T-cell (primary cell): ENCODE data around the gene ZSCAN4. TPM values are rescaled to one million over a fixed set of nuclear protein-coding genes. Genes with fewer than 3 reads are reported as not detected.

Source experiments
- ATAC-seq, 4 experiments: fragments of 200-7000 bp in 3 of 4; fragments of 150-1000 bp in 1 of 4; cut with Tn5 transposase; replicated peaks in 1 of 4; 1 replicate in 3 of 4; 2 replicates in 1 of 4; pipeline ENCODE4 v1.10.0; 2021; ENCODE audit warnings: moderate library complexity in 3 of 4, mild to moderate bottlenecking in 2 of 4, moderate number of reproducible peaks in 1 of 4
- CTCF ChIA-PET, 2 donors: fragments of 300-600 bp; sonication (Branson Sonifier 250); formaldehyde crosslinking; loops; one replicate each; lab custom pipeline; 2022; ENCODE audit warnings: antibody characterized with exemption in 2 of 2; lab: Charles Lee
- POLR2A ChIA-PET, 2 donors: fragments of 300-600 bp; sonication (Branson Sonifier 250); formaldehyde crosslinking; loops; one replicate each; lab custom pipeline; 2022; ENCODE audit warnings: antibody characterized with exemption in 2 of 2; lab: Charles Lee
- DNase-seq, 35 experiments: peaks; one replicate each; pipeline versions ENCODE4 v3.0.0 to v3.0.0-alpha.2; 2013 to 2023
- H3K27ac ChIP-seq: one replicate; pipeline ENCODE4 v1.5.1; 2013; ENCODE audit warnings: low read length
- H3K27me3 ChIP-seq, 2 experiments: replicated peaks in 1 of 2; 1 replicate in 1 of 2; 2 replicates in 1 of 2; pipeline versions ENCODE4 v1.6.1 to v1.7.0; 2013; ENCODE audit warnings: low read length in 1 of 2, mixed read lengths in 1 of 2; ENCODE audit not compliant: control insufficient read depth in 2 of 2, insufficient read depth in 2 of 2; ENCODE audit errors: extremely low read depth in 1 of 2
- H3K36me3 ChIP-seq, 2 donors: 1 replicate in 1 of 2; 2 replicates in 1 of 2; pipeline versions ENCODE4 v1.6.1 to v1.7.0; 2013; ENCODE audit warnings: low read length in 1 of 2; ENCODE audit not compliant: control insufficient read depth in 2 of 2, insufficient read depth in 1 of 2; ENCODE audit errors: extremely low read depth in 1 of 2
- H3K4me1 ChIP-seq, 2 experiments: 1 replicate in 1 of 2; 2 replicates in 1 of 2; pipeline versions ENCODE4 v1.6.1 to v1.7.0; 2013; ENCODE audit warnings: low read length in 2 of 2, mixed read lengths in 1 of 2; ENCODE audit not compliant: insufficient read depth in 2 of 2, control insufficient read depth in 1 of 2; ENCODE audit errors: extremely low read depth in 1 of 2
- H3K4me3 ChIP-seq, 2 donors: 1 replicate in 1 of 2; 2 replicates in 1 of 2; pipeline versions ENCODE4 v1.5.1 to v1.7.0; 2013; ENCODE audit warnings: mild to moderate bottlenecking in 2 of 2, low read length in 1 of 2, moderate library complexity in 1 of 2; ENCODE audit not compliant: control insufficient read depth in 1 of 2; ENCODE audit errors: extremely low read depth in 1 of 2
- H3K9me3 ChIP-seq: 2 replicates; pipeline ENCODE4 v1.7.0; 2013
- H3K27ac Mint-ChIP-seq, 2 donors: one replicate each; pipeline ENCODE4 v1.8.0; 2020 to 2021; ENCODE audit warnings: mild to moderate bottlenecking in 2 of 2, mixed read lengths in 2 of 2
- H3K27me3 Mint-ChIP-seq, 2 donors: one replicate each; pipeline ENCODE4 v1.8.0; 2021 to 2022; ENCODE audit warnings: mixed read lengths in 2 of 2
- H3K36me3 Mint-ChIP-seq: one replicate; pipeline ENCODE4 v1.8.0; 2021; ENCODE audit warnings: mixed read lengths
- H3K4me1 Mint-ChIP-seq, 3 donors: one replicate each; pipeline ENCODE4 v1.8.0; 2020 to 2022; ENCODE audit warnings: mixed read lengths in 3 of 3, mild to moderate bottlenecking in 1 of 3
- H3K4me3 Mint-ChIP-seq, 3 donors: one replicate each; pipeline ENCODE4 v1.8.0; 2020 to 2022; ENCODE audit warnings: mild to moderate bottlenecking in 3 of 3, mixed read lengths in 3 of 3, moderate library complexity in 3 of 3
- H3K9me3 Mint-ChIP-seq, 3 donors: one replicate each; pipeline ENCODE4 v1.8.0; 2020 to 2022; ENCODE audit warnings: mixed read lengths in 3 of 3
- WGBS: methylation state at CpG from one replicate; pipeline ENCODE4 v1.1.5; 2013; ENCODE audit warnings: missing lambda C conversion rate; ENCODE audit not compliant: insufficient coverage; 5-methylcytosine and 5-hydroxymethylcytosine counted together
- total RNA-seq, 35 experiments: library from RNA in 6 of 35; stranded (reverse) in 6 of 35; fragments of 120-200 nt in 1 of 35; gene quantifications; one replicate each; pipeline versions ENCODE4 v1.2.1 to v1.2.4 and lab custom pipeline; 2013 to 2026

ZSCAN4 gene
- total RNA-seq, 5 donors from 2014 or later (not counting 1 experiment from before 2014, with no cell fraction given) = not detected

GRCh38 chr19:57709616-57710015 lies 40.9 kb downstream of the ZSCAN4 start:
- Histone ChIP-seq H3K4me3 (no peak overlapping the region), H3K36me3 (peaks cover 0 to 10% of the 10 kb centered on the region in 2 donors), H3K9me3 (no peaks in the 10 kb centered on the region), H3K4me1 (peaks cover 11 to 12% of the 10 kb centered on the region in 2 experiments), H3K27ac (no peak overlapping the region), H3K27me3 (peaks cover 0 to 13% of the 10 kb centered on the region in 2 experiments)
- ATAC-seq (no peak), DNase-seq (no peak)
- H3K27ac Mint-ChIP-seq = no peak overlapping the region
- WGBS = 87% methylated on average over 8 of the region's 15 CpGs
- peak overlapping the region in 2 of 3 donors; percentile 88 to 94 for H3K4me3 Mint-ChIP-seq
- peaks cover 12 to 29% (median 28%) of the 10 kb centered on the region in 3 donors for H3K4me1 Mint-ChIP-seq
- ChIA-PET CTCF (interaction anchor here (0.5 to 0.7 kb wide), 3 partner anchors 27 to 206 kb away, joined by 3 to 11 read pairs (median 3); no protein-coding TSS in a partner anchor), POLR2A (interaction anchor here (0.6 to 1.4 kb wide), 3 partner anchors 17 to 756 kb away, joined by 3 to 13 read pairs (median 5); partner anchors contain the start of gene ZNF671 (in 1 of the 2))
- H3K36me3 Mint-ChIP-seq = peaks cover 61% of the 10 kb centered on the region
- peaks cover 0 to 11% of the 10 kb centered on the region in 2 donors for H3K27me3 Mint-ChIP-seq
- peaks cover 10 to 56% (median 49%) of the 10 kb centered on the region in 3 donors for H3K9me3 Mint-ChIP-seq

DNA sequence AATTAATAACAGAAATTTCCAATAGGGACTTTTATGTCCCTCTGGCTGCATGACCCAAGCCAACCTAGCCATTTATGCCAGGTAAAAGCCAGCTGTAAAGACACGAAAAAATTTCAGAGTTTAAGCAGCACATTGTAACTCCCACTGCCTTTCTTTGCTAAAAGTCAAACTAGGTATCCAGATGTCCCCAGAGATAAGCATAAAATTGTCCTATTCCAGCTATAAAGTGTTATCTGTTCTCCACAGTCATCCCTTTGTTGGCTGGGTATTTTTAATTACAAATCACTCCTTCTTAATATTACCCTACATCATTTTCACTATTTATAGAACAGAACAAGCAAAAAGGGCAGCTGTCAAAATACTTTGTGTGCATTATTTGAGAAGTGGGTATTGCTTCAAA lies 43.5 kb downstream of the ZSCAN4 start:
- Mint-ChIP-seq H3K4me3 (no peak overlapping the region), H3K36me3 (peaks cover 58% of the 10 kb centered on the region), H3K27ac (no peak overlapping the region), H3K9me3 (peaks cover 5 to 54% (median 52%) of the 10 kb centered on the region in 3 donors), H3K27me3 (peaks cover 0 to 8% of the 10 kb centered on the region in 2 donors), H3K4me1 (peaks cover 11 to 20% (median 20%) of the 10 kb centered on the region in 3 donors)
- H3K4me3 ChIP-seq = no peak overlapping the region
- ATAC-seq = no peak
- H3K36me3 ChIP-seq = no peaks in the 10 kb centered on the region
- no peak overlapping the region for H3K27ac ChIP-seq
- no peak for DNase-seq
- ChIA-PET POLR2A (no interaction called here), CTCF (no interaction called here)
- WGBS = 60% methylated on average over 1 of the region's 1 CpG
- H3K9me3 ChIP-seq = no peaks in the 10 kb centered on the region
- peaks cover 0 to 13% of the 10 kb centered on the region in 2 experiments for H3K27me3 ChIP-seq
- H3K4me1 ChIP-seq = peaks cover 10 to 12% of the 10 kb centered on the region in 2 experiments

DNA sequence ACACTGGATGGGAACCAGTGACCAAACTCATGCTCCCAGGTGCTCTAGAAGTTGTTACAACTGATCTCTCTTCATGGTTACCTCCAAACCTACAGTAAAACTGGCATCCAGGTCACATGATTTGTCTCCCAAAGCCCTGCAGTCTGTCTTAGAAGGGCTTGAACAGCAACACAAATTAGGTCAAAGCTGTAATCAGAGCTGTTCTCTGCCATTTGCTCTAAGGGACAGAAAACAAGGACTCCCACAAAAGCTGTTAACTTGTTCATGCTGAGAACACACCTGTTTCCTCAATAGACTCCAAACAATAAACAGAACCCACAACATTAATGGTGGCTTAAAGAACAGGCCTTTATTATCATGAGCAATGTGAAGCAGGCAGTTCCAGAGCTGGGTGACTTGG lies 50.7 kb downstream of the ZSCAN4 start:
- Mint-ChIP-seq H3K36me3 (peaks cover 78% of the 10 kb centered on the region), H3K27ac (no peak overlapping the region), H3K27me3 (no peaks in the 10 kb centered on the region), H3K4me1 (peaks cover 0 to 8% (median 4%) of the 10 kb centered on the region in 3 donors), H3K9me3 (peaks cover 21 to 64% (median 56%) of the 10 kb centered on the region in 3 donors), H3K4me3 (no peak overlapping the region)
- Histone ChIP-seq H3K27me3 (no peaks in the 10 kb centered on the region), H3K4me1 (no peaks in the 10 kb centered on the region), H3K27ac (no peak overlapping the region), H3K36me3 (peaks cover 33 to 34% of the 10 kb centered on the region in 2 donors), H3K9me3 (peaks cover 20% of the 10 kb centered on the region), H3K4me3 (no peak overlapping the region)
- DNase-seq = no peak
- POLR2A ChIA-PET = no interaction called here
- CTCF ChIA-PET = no interaction called here
- no peak for ATAC-seq

DNA sequence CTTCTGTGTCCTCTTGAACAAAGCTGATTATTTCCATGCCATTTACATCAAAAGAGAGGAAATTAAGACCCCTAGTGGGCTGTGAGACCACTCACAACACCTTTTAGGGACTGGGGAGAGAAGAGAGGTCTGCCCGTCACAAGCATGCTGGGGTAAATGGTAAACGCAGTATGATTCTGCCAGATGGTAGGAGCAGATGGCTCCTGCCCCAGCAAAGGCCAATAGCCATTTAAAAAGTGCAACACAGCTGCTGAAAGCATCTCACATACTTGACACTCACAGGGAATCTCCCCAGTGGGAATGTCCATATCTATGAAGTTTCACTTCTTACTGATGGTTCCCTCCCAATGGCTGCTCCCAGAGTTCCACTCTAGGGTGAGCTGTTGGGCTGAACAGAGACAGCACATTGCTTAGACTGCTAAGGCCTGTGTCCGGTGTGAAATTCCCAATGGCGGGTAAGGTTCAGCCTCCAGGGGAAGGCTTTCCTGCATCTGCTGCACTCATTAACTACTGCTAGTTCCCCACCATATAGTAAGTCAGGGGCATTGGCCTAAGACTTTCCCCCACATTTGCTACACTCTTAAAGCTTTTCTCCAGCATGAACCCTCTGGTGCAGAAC lies 51.3 kb downstream of the ZSCAN4 start:
- H3K4me1 ChIP-seq = no peaks in the 10 kb centered on the region
- H3K27me3 ChIP-seq = no peaks in the 10 kb centered on the region
- peaks cover 78% of the 10 kb centered on the region for H3K36me3 Mint-ChIP-seq
- no peak overlapping the region for H3K4me3 Mint-ChIP-seq
- peaks cover 5 to 12% (median 6%) of the 10 kb centered on the region in 3 donors for H3K4me1 Mint-ChIP-seq
- no peak overlapping the region for H3K27ac Mint-ChIP-seq
- peaks cover 20% of the 10 kb centered on the region for H3K9me3 ChIP-seq
- CTCF ChIA-PET = no interaction called here
- H3K27me3 Mint-ChIP-seq = no peaks in the 10 kb centered on the region
- peak overlapping the region in 1 of 2 donors; percentile 42 for H3K4me3 ChIP-seq
- H3K9me3 Mint-ChIP-seq = peaks cover 21 to 63% (median 54%) of the 10 kb centered on the region in 3 donors
- DNase-seq = no peak
- WGBS = 93% methylated on average over 3 of the region's 4 CpGs
- H3K27ac ChIP-seq = no peak overlapping the region
- POLR2A ChIA-PET = no interaction called here
- H3K36me3 ChIP-seq = peaks cover 33 to 34% of the 10 kb centered on the region in 2 donors
- ATAC-seq = no peak

DNA sequence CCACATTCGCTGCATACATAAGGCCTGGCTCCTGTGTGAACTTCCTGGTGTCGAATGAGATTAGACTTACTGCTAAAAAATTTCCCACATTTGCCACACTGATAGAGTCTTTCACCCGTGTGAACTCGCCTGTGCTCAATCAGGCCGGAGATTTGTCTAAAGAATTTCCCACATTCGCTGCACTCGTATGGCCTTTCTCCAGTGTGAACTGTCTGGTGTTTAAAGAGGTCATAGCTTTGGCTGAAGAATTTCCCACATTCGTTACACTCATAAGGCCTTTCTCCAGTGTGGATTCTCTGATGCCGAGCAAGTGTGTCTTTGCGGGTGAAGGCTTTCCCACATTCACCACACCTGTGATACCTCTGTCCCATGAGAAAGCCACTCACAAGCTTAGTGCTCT lies 52.1 kb downstream of the ZSCAN4 start:
- H3K27ac Mint-ChIP-seq = no peak overlapping the region
- ATAC-seq = no peak
- H3K9me3 Mint-ChIP-seq = peaks cover 21 to 57% (median 49%) of the 10 kb centered on the region in 3 donors
- H3K4me3 ChIP-seq = peak overlapping the region in 1 of 2 donors; percentile 42
- CTCF ChIA-PET = no interaction called here
- peak overlapping the region in 1 of 3 donors; percentile 15 for H3K4me3 Mint-ChIP-seq
- H3K36me3 Mint-ChIP-seq = peaks cover 76% of the 10 kb centered on the region
- H3K4me1 Mint-ChIP-seq = peaks cover 6 to 14% (median 7%) of the 10 kb centered on the region in 3 donors
- H3K36me3 ChIP-seq = peaks cover 33 to 34% of the 10 kb centered on the region in 2 donors
- H3K27ac ChIP-seq = no peak overlapping the region
- H3K4me1 ChIP-seq = no peaks in the 10 kb centered on the region
- no peaks in the 10 kb centered on the region for H3K27me3 ChIP-seq
- POLR2A ChIA-PET = no interaction called here
- DNase-seq = no peak
- peaks cover 20% of the 10 kb centered on the region for H3K9me3 ChIP-seq
- WGBS = 100% methylated on average over 2 of the region's 10 CpGs
- H3K27me3 Mint-ChIP-seq = no peaks in the 10 kb centered on the region
